ENCODE measurements around the gene PIK3C2G. TPM values are rescaled to one million over a fixed set of nuclear protein-coding genes. Genes with fewer than 3 reads are reported as not detected.
"Not testable (repeated sequence)": the region's sequence is repeated elsewhere in the genome, so short reads cannot be mapped to it uniquely, and the experiment has no call there.

PIK3C2G gene
- total RNA-seq, 1 donor from 2014 or later: 17.3 TPM

- DNase-seq (ENCODE audit: low spot score); ATAC-seq: not testable (repeated sequence)
Measured at GRCh38 chr12:18693986-18694385, 432.7 kb downstream of the PIK3C2G start.

GRCh38 chr12:18696971-18697602 lies 435.8 kb downstream of the PIK3C2G start:
- ATAC-seq: no peak

More at GRCh38 chr12:18696971-18697602, 435.8 kb downstream of the PIK3C2G start:
- DNase-seq (ENCODE audit: low spot score): no peak

Other genes starting within 250 kb of the PIK3C2G start
- 0.25 TPM for gene RERGL, start 171.3 kb upstream of the PIK3C2G start, total RNA-seq

All from left lobe of liver (tissue), 2 donors.